Measurements from ENCODE around the gene SHC3. TPM values are rescaled to one million over a fixed set of nuclear protein-coding genes. Genes with fewer than 3 reads are reported as not detected.

SHC3 gene
- total RNA-seq, 1 donor from 2014 or later, result 0.96 TPM

- no peaks in the 10 kb centered on the region for H3K36me3 ChIP-seq
- DNase-seq, result no peak
- peak overlapping the region; percentile 86 for H3K4me3 ChIP-seq
- peaks cover 27% of the 10 kb centered on the region for H3K27me3 ChIP-seq (ENCODE audit: low read depth)
- peaks cover 49% of the 10 kb centered on the region for H3K4me1 ChIP-seq
- H3K27ac ChIP-seq (replicated peaks), result peak overlapping the region; percentile 84
- H3K9me3 ChIP-seq (replicated peaks), result no peaks in the 10 kb centered on the region
- TF ChIP-seq CTCF (IDR thresholded peaks at IDR 0.05; ENCODE audit: borderline replicate concordance), result no peak
- intact Hi-C loops (cut with micrococcal nuclease), result loop anchor here (10.0 kb wide), 1 partner anchor 206 kb away; no protein-coding TSS in a partner anchor
Observed at GRCh38 chr9:88990729-88991065, 187.9 kb downstream of the SHC3 start.

- H3K36me3 ChIP-seq, result no peaks in the 10 kb centered on the region
- H3K27ac ChIP-seq (replicated peaks), result peak overlapping the region; percentile 84
- H3K27me3 ChIP-seq (ENCODE audit: low read depth), result peaks cover 27% of the 10 kb centered on the region
- TF ChIP-seq CTCF (IDR thresholded peaks at IDR 0.05; ENCODE audit: borderline replicate concordance), result no peak
- no peaks in the 10 kb centered on the region for H3K9me3 ChIP-seq (replicated peaks)
- intact Hi-C loops (cut with micrococcal nuclease), result loop anchor here (10.0 kb wide), 1 partner anchor 205 kb away; no protein-coding TSS in a partner anchor
- DNase-seq, result no peak
- H3K4me1 ChIP-seq, result peaks cover 47% of the 10 kb centered on the region
- H3K4me3 ChIP-seq, result peak overlapping the region; percentile 86
Observed at GRCh38 chr9:88990041-88990728, 188.4 kb downstream of the SHC3 start.

- no peak for TF ChIP-seq CTCF (IDR thresholded peaks at IDR 0.05; ENCODE audit: borderline replicate concordance)
- no peaks in the 10 kb centered on the region for H3K36me3 ChIP-seq
- peaks cover 39% of the 10 kb centered on the region for H3K4me1 ChIP-seq
- H3K4me3 ChIP-seq, result no peak overlapping the region
- H3K27ac ChIP-seq (replicated peaks), result peak overlapping the region; percentile 84
- no peaks in the 10 kb centered on the region for H3K9me3 ChIP-seq (replicated peaks)
- peaks cover 23% of the 10 kb centered on the region for H3K27me3 ChIP-seq (ENCODE audit: low read depth)
- intact Hi-C loops (cut with micrococcal nuclease), result no loop called here
- no peak for DNase-seq
Observed at GRCh38 chr9:88988796-88989641, 189.6 kb downstream of the SHC3 start.

GRCh38 chr9:88987661-88988060 lies 191.0 kb downstream of the SHC3 start:
- Histone ChIP-seq H3K4me1 (peaks cover 25% of the 10 kb centered on the region), H3K27me3 (ENCODE audit: low read depth) (peaks cover 12% of the 10 kb centered on the region), H3K36me3 (no peaks in the 10 kb centered on the region), H3K27ac (replicated peaks) (no peak overlapping the region), H3K9me3 (replicated peaks) (peaks cover under 1% of the 10 kb centered on the region), H3K4me3 (no peak overlapping the region)
- no peak for TF ChIP-seq CTCF (IDR thresholded peaks at IDR 0.05; ENCODE audit: borderline replicate concordance)
- no peak for DNase-seq
- intact Hi-C loops (cut with micrococcal nuclease), result no loop called here

GRCh38 chr9:88986776-88987175 lies 191.8 kb downstream of the SHC3 start:
- peaks cover 10% of the 10 kb centered on the region for H3K27me3 ChIP-seq (ENCODE audit: low read depth)
- DNase-seq, result no peak
- H3K4me1 ChIP-seq, result peaks cover 16% of the 10 kb centered on the region
- no peak for TF ChIP-seq CTCF (IDR thresholded peaks at IDR 0.05; ENCODE audit: borderline replicate concordance)
- no peaks in the 10 kb centered on the region for H3K36me3 ChIP-seq
- intact Hi-C loops (cut with micrococcal nuclease), result no loop called here
- H3K4me3 ChIP-seq, result no peak overlapping the region
- peaks cover 9% of the 10 kb centered on the region for H3K9me3 ChIP-seq (replicated peaks)
- H3K27ac ChIP-seq (replicated peaks), result no peak overlapping the region
